SK-N-SH (cell line): Measurements from ENCODE around the gene TMEM26. TPM values are rescaled to one million over a fixed set of nuclear protein-coding genes. Genes with fewer than 3 reads are reported as not detected.

Source experiments
- CTCF ChIA-PET: fragments of 300-600, 350-600 bp; formaldehyde crosslinking; extraction: SDS; loops from one replicate; lab custom pipeline; 2021; lab: Yijun Ruan, JAX
- POLR2A ChIA-PET: fragments of 350-600 bp; sonication (Branson Sonifier 250); formaldehyde crosslinking; extraction: SDS; loops from one replicate; lab custom pipeline; 2020; ENCODE audit warnings: antibody characterized with exemption, inconsistent platforms; lab: Yijun Ruan, JAX
- DNase-seq: peaks from one replicate; pipeline ENCODE4 v3.0.0; 2012
- H2AFZ ChIP-seq: fragments of 200-600 bp; sonication (generic); 2 replicates; pipeline ENCODE4 v1.8.1; 2016; ENCODE audit warnings: antibody characterized with exemption, mild to moderate bottlenecking, low read depth
- H3F3A ChIP-seq: fragments of 200-600 bp; sonication (generic); replicated peaks from 2 replicates; pipeline ENCODE3; 2016; ENCODE audit warnings: antibody characterized with exemption, mild to moderate bottlenecking; ENCODE audit not compliant: insufficient read depth
- H3K27ac ChIP-seq, 2 experiments: fragments of 200-500 bp in 1 of 2; fragments of 200-600 bp in 1 of 2; sonication (Bioruptor generic) in 1 of 2; sonication (generic), shearing (Covaris generic) in 1 of 2; 2 replicates each; pipeline versions ENCODE4 v1.5.1 to v1.6.1; 2014 to 2016; ENCODE audit warnings: low read depth in 2 of 2, inconsistent platforms in 1 of 2, low read length in 1 of 2, mild to moderate bottlenecking in 1 of 2, mixed read lengths in 1 of 2
- H3K27me3 ChIP-seq: fragments of 200-600 bp; sonication (generic), shearing (Covaris generic); 2 replicates; pipeline ENCODE4 v1.6.1; 2016; ENCODE audit warnings: mixed run types; ENCODE audit not compliant: insufficient read depth
- H3K36me3 ChIP-seq, 2 experiments: fragments of 200-500 bp in 1 of 2; fragments of 200-600 bp in 1 of 2; sonication (Bioruptor generic) in 1 of 2; sonication (generic) in 1 of 2; replicated peaks in 1 of 2; 2 replicates each; pipeline versions ENCODE3 to v1.5.1; 2014 to 2016; ENCODE audit warnings: low read length in 1 of 2, mild to moderate bottlenecking in 1 of 2; ENCODE audit not compliant: insufficient read depth in 2 of 2, control insufficient read depth in 1 of 2
- H3K4me1 ChIP-seq, 2 experiments: fragments of 200-500 bp in 1 of 2; fragments of 200-600 bp in 1 of 2; sonication (Bioruptor generic) in 1 of 2; sonication (generic), shearing (Covaris generic) in 1 of 2; 2 replicates each; pipeline versions ENCODE4 v1.5.1 to v1.6.1; 2014 to 2016; ENCODE audit warnings: low read depth in 1 of 2, low read length in 1 of 2, mixed run types in 1 of 2; ENCODE audit not compliant: insufficient read depth in 2 of 2, control insufficient read depth in 1 of 2
- H3K4me2 ChIP-seq: fragments of 200-600 bp; sonication (generic), shearing (Covaris generic); 2 replicates; pipeline ENCODE4 v1.6.1; 2017; ENCODE audit warnings: mixed run types
- H3K4me3 ChIP-seq, 2 experiments: fragments of 200-500 bp in 1 of 2; fragments of 200-600 bp in 1 of 2; sonication (Bioruptor generic) in 1 of 2; sonication (generic), shearing (Covaris generic) in 1 of 2; 2 replicates each; pipeline versions ENCODE4 v1.5.1 to v1.8.1; 2014 to 2016; ENCODE audit warnings: low read depth in 2 of 2, inconsistent platforms in 1 of 2, low read length in 1 of 2, mild to moderate bottlenecking in 1 of 2, mixed read lengths in 1 of 2, moderate library complexity in 1 of 2
- H3K79me2 ChIP-seq: fragments of 200-600 bp; sonication (generic); 2 replicates; pipeline ENCODE4 v1.8.1; 2017; ENCODE audit warnings: mild to moderate bottlenecking; ENCODE audit not compliant: insufficient read depth
- H3K9ac ChIP-seq: fragments of 200-600 bp; sonication (generic); 2 replicates; pipeline ENCODE4 v1.6.1; 2017; ENCODE audit warnings: mixed run types
- H3K9me2 ChIP-seq: fragments of 200-600 bp; sonication (generic); 2 replicates; pipeline ENCODE4 v1.6.1; 2017; ENCODE audit warnings: mixed run types
- H3K9me3 ChIP-seq: fragments of 200-600 bp; sonication (generic); 2 replicates; pipeline ENCODE4 v1.6.1; 2017; ENCODE audit warnings: mixed run types, mild to moderate bottlenecking, moderate library complexity
- H4K20me1 ChIP-seq: fragments of 200-600 bp; sonication (generic); 2 replicates; pipeline ENCODE4 v1.6.1; 2017; ENCODE audit warnings: mild to moderate bottlenecking, mixed run types; ENCODE audit not compliant: insufficient read depth
- CHD2 ChIP-seq: fragments of 150-350 bp; IDR thresholded peaks from 2 replicates; pipeline ENCODE4 v1.6.1; 2018; ENCODE audit warnings: low read length; ENCODE audit not compliant: partially characterized antibody
- CTCF ChIP-seq: fragments of 200-600 bp; sonication (generic); IDR thresholded peaks from 2 replicates; pipeline ENCODE4 v1.6.1; 2017; ENCODE audit warnings: antibody characterized with exemption, mild to moderate bottlenecking, moderate library complexity
- ELF1 ChIP-seq: IDR thresholded peaks from 2 replicates; pipeline ENCODE4 v1.4.0; 2012
- EP300 ChIP-seq, 2 experiments: IDR thresholded peaks; 2 replicates each; pipeline versions ENCODE4 v1.4.0 to v1.6.1; 2012; ENCODE audit warnings: borderline replicate concordance in 1 of 2, low read depth in 1 of 2, low read length in 1 of 2
- FOXM1 ChIP-seq: IDR thresholded peaks from 2 replicates; pipeline ENCODE4 v1.4.0; 2012; ENCODE audit warnings: low read depth, mild to moderate bottlenecking
- GABPA ChIP-seq: IDR thresholded peaks from 2 replicates; pipeline ENCODE4 v1.4.0; 2012; ENCODE audit warnings: low read depth, mild to moderate bottlenecking
- JUND ChIP-seq: IDR thresholded peaks from 2 replicates; pipeline ENCODE4 v1.4.0; 2012
- MEF2A ChIP-seq: IDR thresholded peaks from 2 replicates; pipeline ENCODE4 v1.4.0; 2012; ENCODE audit warnings: low read depth, borderline replicate concordance
- MXI1 ChIP-seq: IDR thresholded peaks from 2 replicates; pipeline ENCODE4 v1.6.1; 2012; ENCODE audit warnings: mild to moderate bottlenecking, low read depth, low read length, improper control_type of control experiment
- NFIC ChIP-seq: IDR thresholded peaks from 2 replicates; pipeline ENCODE4 v1.4.0; 2012; ENCODE audit warnings: borderline replicate concordance
- NRF1 ChIP-seq: IDR thresholded peaks from 2 replicates; pipeline ENCODE4 v1.6.1; 2012; ENCODE audit warnings: low read depth, mild to moderate bottlenecking, low read length
- POLR2AphosphoS5 ChIP-seq: IDR thresholded peaks from 2 replicates; pipeline ENCODE4 v1.6.1; 2012; ENCODE audit warnings: low read depth, low read length
- RAD21 ChIP-seq: IDR thresholded peaks from 2 replicates; pipeline ENCODE4 v1.6.1; 2012; ENCODE audit warnings: mild to moderate bottlenecking, low read length
- RFX5 ChIP-seq: IDR thresholded peaks from 2 replicates; pipeline ENCODE4 v1.6.1; 2012; ENCODE audit warnings: mild to moderate bottlenecking, improper control_type of control experiment, low read length
- SIN3A ChIP-seq: IDR thresholded peaks from 2 replicates; pipeline ENCODE4 v1.6.1; 2012; ENCODE audit warnings: low read depth, mild to moderate bottlenecking, low read length, moderate library complexity, borderline replicate concordance
- SMC3 ChIP-seq: IDR thresholded peaks from 2 replicates; pipeline ENCODE4 v1.6.1; 2012; ENCODE audit warnings: low read depth, low read length, improper control_type of control experiment
- TAF1 ChIP-seq: IDR thresholded peaks from 2 replicates; pipeline ENCODE4 v1.6.1; 2012; ENCODE audit warnings: low read depth, mild to moderate bottlenecking, low read length, moderate library complexity, borderline replicate concordance
- TCF12 ChIP-seq: IDR thresholded peaks from 2 replicates; pipeline ENCODE4 v1.4.0; 2012
- USF1 ChIP-seq: IDR thresholded peaks from 2 replicates; pipeline ENCODE4 v1.4.0; 2012; ENCODE audit warnings: low read depth, borderline replicate concordance
- YY1 ChIP-seq: IDR thresholded peaks from 2 replicates; pipeline ENCODE4 v1.4.0; 2012; ENCODE audit warnings: low read depth, mild to moderate bottlenecking
- ZBTB33 ChIP-seq: IDR thresholded peaks from 2 replicates; pipeline ENCODE4 v1.4.0; 2012; ENCODE audit warnings: low read depth, borderline replicate concordance
- WGBS: methylation state at CpG from one replicate; pipeline ENCODE4 v1.1.6; 2017; ENCODE audit warnings: low lambda C conversion rate; 5-methylcytosine and 5-hydroxymethylcytosine counted together
- polyA plus RNA-seq, 3 experiments: library from polyadenylated mRNA; depleted of rRNA; stranded (reverse); fragments of >200 nt; gene quantifications; 2 replicates each; pipeline ENCODE4 v1.2.3, GENCODE V29; 2012

TMEM26 gene
- polyA plus RNA-seq, 1 of the 3 experiments (the other 2 are of a cell fraction), result 0.05 TPM

DNA sequence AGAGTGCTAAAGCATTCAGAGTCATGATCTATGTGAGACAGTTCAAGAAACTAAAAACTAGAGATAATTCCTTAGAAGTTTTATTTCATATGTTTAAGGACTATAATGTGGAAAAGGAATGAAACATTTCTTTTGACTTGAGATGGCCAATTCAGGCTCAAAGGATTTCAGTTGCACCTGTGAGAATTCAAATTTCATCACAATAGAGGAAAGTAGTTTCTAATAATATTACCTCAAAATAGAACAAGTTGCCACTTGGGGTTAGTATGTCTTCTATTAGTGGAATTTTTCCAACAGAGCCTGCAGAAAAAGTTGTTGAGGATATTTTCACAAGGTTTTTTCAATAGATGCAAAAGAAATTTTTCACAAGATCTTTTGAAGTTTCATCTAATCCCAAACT lies 37.4 kb downstream of the TMEM26 start:
- no peak overlapping the region for H2AFZ ChIP-seq
- CTCF ChIA-PET, result interaction anchor here (1.2 kb wide), 1 partner anchor 203 kb away, joined by 3 read pairs; no protein-coding TSS in a partner anchor
- TF ChIP-seq CHD2 (no peak), SIN3A (no peak), GABPA (no peak), SMC3 (no peak), NFIC (no peak), MXI1 (no peak), YY1 (no peak), RAD21 (no peak), RFX5 (no peak), ZBTB33 (no peak), EP300 (IDR thresholded peaks at IDR 0.05; ENCODE audit: borderline replicate concordance in 1 of 2, low read depth in 1 of 2, low read length in 1 of 2) (no peak), MEF2A (no peak), USF1 (no peak), CTCF (no peak), ELF1 (no peak)
- no peaks in the 10 kb centered on the region; the same call in 1 of the 2 replicates for H3K9me3 ChIP-seq
- H3F3A ChIP-seq, result no peaks in the 10 kb centered on the region
- H3K9me2 ChIP-seq, result no peaks in the 10 kb centered on the region
- H4K20me1 ChIP-seq, result no peaks in the 10 kb centered on the region
- no peaks in the 10 kb centered on the region for H3K4me1 ChIP-seq
- H3K9ac ChIP-seq, result no peak overlapping the region
- POLR2A ChIA-PET, result no interaction called here
- no peak overlapping the region for H3K27ac ChIP-seq
- H3K4me2 ChIP-seq, result no peak overlapping the region
- H3K27me3 ChIP-seq, result no peaks in the 10 kb centered on the region
- H3K79me2 ChIP-seq, result no peaks in the 10 kb centered on the region
- DNase-seq, result no peak
- H3K36me3 ChIP-seq, result no peaks in the 10 kb centered on the region
- H3K4me3 ChIP-seq, result no peak overlapping the region

GRCh38 chr10:61411706-61412105 lies 41.5 kb downstream of the TMEM26 start:
- H3K9ac ChIP-seq, result no peak overlapping the region
- H3K4me3 ChIP-seq, result no peak overlapping the region
- no peak for DNase-seq
- 79% methylated on average over 2 of the region's 2 CpGs for WGBS
- no peaks in the 10 kb centered on the region for H3K27me3 ChIP-seq
- H3K27ac ChIP-seq, result no peak overlapping the region
- no peak overlapping the region for H3K4me2 ChIP-seq
- H3K79me2 ChIP-seq, result no peaks in the 10 kb centered on the region
- no peaks in the 10 kb centered on the region for H3K36me3 ChIP-seq
- TF ChIP-seq RFX5, result no peak
- no peak for TF ChIP-seq ZBTB33
- TF ChIP-seq CHD2, result no peak
- TF ChIP-seq SMC3, result no peak
- TF ChIP-seq TAF1, result no peak
- TF ChIP-seq MEF2A, result no peak
- no peak for TF ChIP-seq YY1
- TF ChIP-seq POLR2AphosphoS5, result no peak
- no peak for TF ChIP-seq NRF1
- no peak for TF ChIP-seq JUND
- TF ChIP-seq NFIC, result no peak
- TF ChIP-seq FOXM1, result no peak
- no peak for TF ChIP-seq TCF12
- TF ChIP-seq CTCF, result no peak
- no peak for TF ChIP-seq SIN3A
- no peaks in the 10 kb centered on the region; a peak in 1 of 4 replicates for H3K4me1 ChIP-seq
- H3F3A ChIP-seq, result no peaks in the 10 kb centered on the region
- no peaks in the 10 kb centered on the region for H3K9me3 ChIP-seq
- POLR2A ChIA-PET, result no interaction called here
- H4K20me1 ChIP-seq, result no peaks in the 10 kb centered on the region
- H2AFZ ChIP-seq, result no peak overlapping the region
- CTCF ChIA-PET, result no interaction called here
- H3K9me2 ChIP-seq, result no peaks in the 10 kb centered on the region
